Measurements from ENCODE around the gene GRAMD2B. TPM values are rescaled to one million over a fixed set of nuclear protein-coding genes. Genes with fewer than 3 reads are reported as not detected.

The GRAMD2B gene
- polyA plus RNA-seq, 1 donor from 2014 or later = not detected

GRCh38 chr5:126492939-126493338 lies 69.7 kb downstream of the GRAMD2B start:
- H3K9me2 ChIP-seq (ENCODE audit: insufficient read depth, low read length) = no peaks in the 10 kb centered on the region
- no peak overlapping the region for H2AFZ ChIP-seq (ENCODE audit: low read depth, low read length)
- TF ChIP-seq SMC3 (conservative IDR thresholded peaks at IDR 0.05; ENCODE audit: poor library complexity) (no peak), RAD21 (conservative IDR thresholded peaks at IDR 0.05) (no peak), TAF1 (IDR thresholded peaks at IDR 0.05; ENCODE audit: low read depth) (no peak), MXI1 (conservative IDR thresholded peaks at IDR 0.05; ENCODE audit: poor library complexity, severe bottlenecking) (no peak), EP300 (conservative IDR thresholded peaks at IDR 0.05; ENCODE audit: poor library complexity, severe bottlenecking) (no peak), POLR2AphosphoS5 (IDR thresholded peaks at IDR 0.05) (no peak), EZH2 (IDR thresholded peaks at IDR 0.05; ENCODE audit: borderline replicate concordance, insufficient read depth, low read length, poor library complexity, severe bottlenecking) (no peak)
- TF ChIP-seq, protein P1, sequence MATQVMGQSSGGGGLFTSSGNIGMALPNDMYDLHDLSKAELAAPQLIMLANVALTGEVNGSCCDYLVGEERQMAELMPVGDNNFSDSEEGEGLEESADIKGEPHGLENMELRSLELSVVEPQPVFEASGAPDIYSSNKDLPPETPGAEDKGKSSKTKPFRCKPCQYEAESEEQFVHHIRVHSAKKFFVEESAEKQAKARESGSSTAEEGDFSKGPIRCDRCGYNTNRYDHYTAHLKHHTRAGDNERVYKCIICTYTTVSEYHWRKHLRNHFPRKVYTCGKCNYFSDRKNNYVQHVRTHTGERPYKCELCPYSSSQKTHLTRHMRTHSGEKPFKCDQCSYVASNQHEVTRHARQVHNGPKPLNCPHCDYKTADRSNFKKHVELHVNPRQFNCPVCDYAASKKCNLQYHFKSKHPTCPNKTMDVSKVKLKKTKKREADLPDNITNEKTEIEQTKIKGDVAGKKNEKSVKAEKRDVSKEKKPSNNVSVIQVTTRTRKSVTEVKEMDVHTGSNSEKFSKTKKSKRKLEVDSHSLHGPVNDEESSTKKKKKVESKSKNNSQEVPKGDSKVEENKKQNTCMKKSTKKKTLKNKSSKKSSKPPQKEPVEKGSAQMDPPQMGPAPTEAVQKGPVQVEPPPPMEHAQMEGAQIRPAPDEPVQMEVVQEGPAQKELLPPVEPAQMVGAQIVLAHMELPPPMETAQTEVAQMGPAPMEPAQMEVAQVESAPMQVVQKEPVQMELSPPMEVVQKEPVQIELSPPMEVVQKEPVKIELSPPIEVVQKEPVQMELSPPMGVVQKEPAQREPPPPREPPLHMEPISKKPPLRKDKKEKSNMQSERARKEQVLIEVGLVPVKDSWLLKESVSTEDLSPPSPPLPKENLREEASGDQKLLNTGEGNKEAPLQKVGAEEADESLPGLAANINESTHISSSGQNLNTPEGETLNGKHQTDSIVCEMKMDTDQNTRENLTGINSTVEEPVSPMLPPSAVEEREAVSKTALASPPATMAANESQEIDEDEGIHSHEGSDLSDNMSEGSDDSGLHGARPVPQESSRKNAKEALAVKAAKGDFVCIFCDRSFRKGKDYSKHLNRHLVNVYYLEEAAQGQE (IDR thresholded peaks at IDR 0.05; ENCODE audit: borderline replicate concordance) = no peak
- TF ChIP-seq, protein P2, sequence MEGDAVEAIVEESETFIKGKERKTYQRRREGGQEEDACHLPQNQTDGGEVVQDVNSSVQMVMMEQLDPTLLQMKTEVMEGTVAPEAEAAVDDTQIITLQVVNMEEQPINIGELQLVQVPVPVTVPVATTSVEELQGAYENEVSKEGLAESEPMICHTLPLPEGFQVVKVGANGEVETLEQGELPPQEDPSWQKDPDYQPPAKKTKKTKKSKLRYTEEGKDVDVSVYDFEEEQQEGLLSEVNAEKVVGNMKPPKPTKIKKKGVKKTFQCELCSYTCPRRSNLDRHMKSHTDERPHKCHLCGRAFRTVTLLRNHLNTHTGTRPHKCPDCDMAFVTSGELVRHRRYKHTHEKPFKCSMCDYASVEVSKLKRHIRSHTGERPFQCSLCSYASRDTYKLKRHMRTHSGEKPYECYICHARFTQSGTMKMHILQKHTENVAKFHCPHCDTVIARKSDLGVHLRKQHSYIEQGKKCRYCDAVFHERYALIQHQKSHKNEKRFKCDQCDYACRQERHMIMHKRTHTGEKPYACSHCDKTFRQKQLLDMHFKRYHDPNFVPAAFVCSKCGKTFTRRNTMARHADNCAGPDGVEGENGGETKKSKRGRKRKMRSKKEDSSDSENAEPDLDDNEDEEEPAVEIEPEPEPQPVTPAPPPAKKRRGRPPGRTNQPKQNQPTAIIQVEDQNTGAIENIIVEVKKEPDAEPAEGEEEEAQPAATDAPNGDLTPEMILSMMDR (IDR thresholded peaks at IDR 0.05; ENCODE audit: poor library complexity, severe bottlenecking) = no peak
- H3K4me3 ChIP-seq (ENCODE audit: low read length) = no peak overlapping the region
- H3K27me3 ChIP-seq (ENCODE audit: insufficient read depth, low read depth, low read length) = no peaks in the 10 kb centered on the region
- no peaks in the 10 kb centered on the region for H4K20me1 ChIP-seq (ENCODE audit: insufficient read depth)
- H3K27ac ChIP-seq (ENCODE audit: low read length) = no peak overlapping the region
- no peak overlapping the region for H3K4me2 ChIP-seq (ENCODE audit: low read length)
- H3K36me3 ChIP-seq (ENCODE audit: insufficient read depth, low read length) = no peaks in the 10 kb centered on the region
- H3K79me2 ChIP-seq (replicated peaks; ENCODE audit: insufficient read depth, low read length) = no peaks in the 10 kb centered on the region
- H3F3A ChIP-seq (ENCODE audit: insufficient read depth, low read length, poor library complexity, severe bottlenecking) = no peaks in the 10 kb centered on the region
- no peak overlapping the region for H3K9ac ChIP-seq (ENCODE audit: low read length)
- no peaks in the 10 kb centered on the region for H3K9me3 ChIP-seq (ENCODE audit: low read length)

DNA sequence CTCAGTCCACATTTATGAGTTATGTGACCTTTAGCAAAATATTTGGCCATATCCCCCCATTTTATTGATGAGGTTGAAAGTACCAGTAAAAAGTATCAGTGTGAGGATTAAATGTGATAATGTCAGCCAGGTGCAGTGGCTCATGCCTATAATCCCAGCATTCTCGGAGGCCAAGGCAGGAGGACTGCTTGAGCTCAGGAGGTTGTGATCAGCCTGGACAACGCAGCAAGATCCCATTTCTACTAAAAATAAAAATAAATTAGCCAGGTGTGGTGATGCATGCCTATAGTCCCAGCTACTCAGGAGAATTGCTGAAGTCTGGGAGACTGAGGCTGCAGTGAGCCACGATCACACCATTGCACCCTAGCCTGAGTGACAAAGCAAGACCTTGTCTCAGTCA lies 71.2 kb downstream of the GRAMD2B start:
- no peak overlapping the region for H2AFZ ChIP-seq (ENCODE audit: low read depth, low read length)
- H3K36me3 ChIP-seq (ENCODE audit: insufficient read depth, low read length) = no peaks in the 10 kb centered on the region
- no peak overlapping the region for H3K4me3 ChIP-seq (ENCODE audit: low read length)
- no peaks in the 10 kb centered on the region for H3K9me3 ChIP-seq (ENCODE audit: low read length)
- no peak overlapping the region for H3K4me2 ChIP-seq (ENCODE audit: low read length)
- H3K9ac ChIP-seq (ENCODE audit: low read length) = no peak overlapping the region
- no peaks in the 10 kb centered on the region for H3F3A ChIP-seq (ENCODE audit: insufficient read depth, low read length, poor library complexity, severe bottlenecking)
- no peaks in the 10 kb centered on the region for H3K27me3 ChIP-seq (ENCODE audit: insufficient read depth, low read depth, low read length)
- H3K79me2 ChIP-seq (replicated peaks; ENCODE audit: insufficient read depth, low read length) = no peaks in the 10 kb centered on the region
- H3K9me2 ChIP-seq (ENCODE audit: insufficient read depth, low read length) = no peaks in the 10 kb centered on the region
- no peak overlapping the region for H3K27ac ChIP-seq (ENCODE audit: low read length)
- TF ChIP-seq SMC3 (conservative IDR thresholded peaks at IDR 0.05; ENCODE audit: poor library complexity) (no peak), EP300 (conservative IDR thresholded peaks at IDR 0.05; ENCODE audit: poor library complexity, severe bottlenecking) (no peak), MXI1 (conservative IDR thresholded peaks at IDR 0.05; ENCODE audit: poor library complexity, severe bottlenecking) (no peak), POLR2AphosphoS5 (IDR thresholded peaks at IDR 0.05) (no peak), EZH2 (IDR thresholded peaks at IDR 0.05; ENCODE audit: borderline replicate concordance, insufficient read depth, low read length, poor library complexity, severe bottlenecking) (no peak), TAF1 (IDR thresholded peaks at IDR 0.05; ENCODE audit: low read depth) (no peak)
- TF ChIP-seq, protein P2 (IDR thresholded peaks at IDR 0.05; ENCODE audit: poor library complexity, severe bottlenecking) = no peak
- TF ChIP-seq, protein P1 (IDR thresholded peaks at IDR 0.05; ENCODE audit: borderline replicate concordance) = no peak
- no peaks in the 10 kb centered on the region for H4K20me1 ChIP-seq (ENCODE audit: insufficient read depth)
